Measurements from ENCODE around the gene TBC1D16.

GRCh38 chr17:80002690-80003490, 32.8 kb downstream of the TBC1D16 start:
- TF ChIP-seq POLR2A (IDR thresholded peaks at IDR 0.05) = no peak
- TF ChIP-seq CTCF (IDR thresholded peaks at IDR 0.05) = no peak

All from gastroesophageal sphincter (tissue), 3 donors.